Measurements from ENCODE around the gene RILPL1. TPM values are rescaled to one million over a fixed set of nuclear protein-coding genes. Genes with fewer than 3 reads are reported as not detected.
"Not testable (repeated sequence)": the region's sequence is repeated elsewhere in the genome, so short reads cannot be mapped to it uniquely, and the experiment has no call there.

The RILPL1 gene
- total RNA-seq, 8 experiments from 2014 or later: 7.4 to 23.2 (median 13.0) TPM

- in situ Hi-C loops (cut with MboI; ENCODE audit: low pct_unique_long_range_greater_than_20kb in 2 of 9, low sequenced_read_pairs in 9 of 9, unreplicated experiment in 9 of 9): no loop called here
- Histone ChIP-seq H3K4me1 (replicated peaks in 1 of 2) (no peaks in the 10 kb centered on the region), H3K4me3 (no peak overlapping the region), H3K27ac (no peak overlapping the region)
- no peak for ATAC-seq (replicated peaks in 6 of 8)
- WGBS, 10 experiments: 0 to 78% (median 56%) methylated on average over 1 to 3 of the region's 3 CpGs; no CpG with 5 or more reads in 3 of the 10 experiments
These were observed 14.6 kb upstream of the RILPL1 start for GRCh38 chr12:123548107-123548506.

- no peaks in the 10 kb centered on the region for H3K4me1 ChIP-seq (replicated peaks in 1 of 2)
These were observed 12.8 kb upstream of the RILPL1 start for GRCh38 chr12:123546281-123546680.

DNA sequence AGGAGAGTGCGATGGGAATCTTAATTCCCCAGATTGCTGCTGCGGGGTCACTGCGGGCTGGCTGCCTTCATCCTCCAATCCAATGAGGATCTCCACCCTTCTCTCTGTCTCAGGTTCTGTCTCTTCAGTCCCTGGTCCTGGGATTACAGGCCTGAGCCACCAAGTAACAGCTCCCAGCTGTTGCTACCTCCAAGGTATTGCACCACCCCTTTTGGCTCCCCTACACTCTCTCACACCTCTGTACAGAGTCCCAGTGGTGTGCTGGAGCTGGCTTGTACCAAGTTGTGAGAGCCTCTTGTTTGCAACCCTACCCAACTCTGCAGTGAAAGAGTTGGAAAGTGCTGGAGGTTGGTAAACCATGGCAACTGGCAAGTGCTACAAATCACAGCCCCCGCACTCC is 10.0 kb upstream of the RILPL1 start:
- in situ Hi-C loops (cut with MboI; ENCODE audit: low pct_unique_long_range_greater_than_20kb in 2 of 9, low sequenced_read_pairs in 9 of 9, unreplicated experiment in 9 of 9): no loop called here
- Histone ChIP-seq H3K4me3 (no peak overlapping the region), H3K27ac (no peak overlapping the region), H3K4me1 (replicated peaks in 1 of 2) (no peaks in the 10 kb centered on the region)
- 40 to 100% (median 92%) methylated on average over 1 to 2 of the region's 4 CpGs; no CpG with 5 or more reads in 4 of the 10 experiments for WGBS, 10 experiments
- ATAC-seq (replicated peaks in 6 of 8): no peak

More at GRCh38 chr12:123546281-123546680, 12.8 kb upstream of the RILPL1 start:
- in situ Hi-C loops (cut with MboI; ENCODE audit: low pct_unique_long_range_greater_than_20kb in 2 of 9, low sequenced_read_pairs in 9 of 9, unreplicated experiment in 9 of 9): no loop called here
- ATAC-seq (replicated peaks in 6 of 8): peak in 3 of 8 experiments; percentile 26 to 90 (median 66)
- H3K27ac ChIP-seq: no peak overlapping the region
- H3K4me3 ChIP-seq: no peak overlapping the region

GRCh38 chr12:123540899-123541662 is 7.6 kb upstream of the RILPL1 start:
- no peak overlapping the region for H3K4me3 ChIP-seq
- no peaks in the 10 kb centered on the region for H3K4me1 ChIP-seq (replicated peaks in 1 of 2)
- H3K27ac ChIP-seq: no peak overlapping the region
- in situ Hi-C loops (cut with MboI; ENCODE audit: low pct_unique_long_range_greater_than_20kb in 2 of 9, low sequenced_read_pairs in 9 of 9, unreplicated experiment in 9 of 9): no loop called here
- 60 to 93% (median 78%) methylated on average over 1 to 9 of the region's 15 CpGs for WGBS, 10 experiments
- ATAC-seq (replicated peaks in 6 of 8): no peak

GRCh38 chr12:123535952-123536351 is 2.4 kb upstream of the RILPL1 start:
- H3K27ac ChIP-seq; H3K4me3 ChIP-seq; ATAC-seq (replicated peaks in 6 of 8); in situ Hi-C loops (cut with MboI; ENCODE audit: low pct_unique_long_range_greater_than_20kb in 2 of 9, low sequenced_read_pairs in 9 of 9, unreplicated experiment in 9 of 9): not testable (repeated sequence)
- peaks cover 17 to 22% of the 10 kb centered on the region in 2 donors for H3K4me1 ChIP-seq (replicated peaks in 1 of 2)
- WGBS, 10 experiments: 65 to 96% (median 91%) methylated on average over 2 to 6 of the region's 11 CpGs; no CpG with 5 or more reads in 2 of the 10 experiments

- in situ Hi-C loops (cut with MboI; ENCODE audit: low pct_unique_long_range_greater_than_20kb in 2 of 9, low sequenced_read_pairs in 9 of 9, unreplicated experiment in 9 of 9): no loop called here
- ATAC-seq (replicated peaks in 6 of 8): peak; percentile 28 to 58 (median 38)
- Histone ChIP-seq H3K27ac (peak overlapping the region; percentile 84 to 86), H3K4me3 (peak overlapping the region; percentile 43 to 80 (median 68)), H3K4me1 (replicated peaks in 1 of 2) (peaks cover 17 to 22% of the 10 kb centered on the region in 2 donors)
- 0 to 80% (median 10%) methylated on average over 1 to 14 of the region's 79 CpGs; no CpG with 5 or more reads in 3 of the 10 experiments for WGBS, 10 experiments
These were observed 490 bp downstream of the RILPL1 start for GRCh38 chr12:123532808-123533649.

- H3K4me3 ChIP-seq: peak overlapping the region in 3 of 5 donors; percentile 43 to 69 (median 47)
- in situ Hi-C loops (cut with MboI; ENCODE audit: low pct_unique_long_range_greater_than_20kb in 2 of 9, low sequenced_read_pairs in 9 of 9, unreplicated experiment in 9 of 9): no loop called here
- WGBS, 10 experiments: 80% methylated on average over 1 of the region's 1 CpG; no CpG with 5 or more reads in 9 of the 10 experiments
- ATAC-seq (replicated peaks in 6 of 8): no peak
- peaks cover 17 to 22% of the 10 kb centered on the region in 2 donors for H3K4me1 ChIP-seq (replicated peaks in 1 of 2)
- H3K27ac ChIP-seq: no peak overlapping the region
These were observed 1.5 kb downstream of the RILPL1 start for GRCh38 chr12:123532019-123532418.

DNA sequence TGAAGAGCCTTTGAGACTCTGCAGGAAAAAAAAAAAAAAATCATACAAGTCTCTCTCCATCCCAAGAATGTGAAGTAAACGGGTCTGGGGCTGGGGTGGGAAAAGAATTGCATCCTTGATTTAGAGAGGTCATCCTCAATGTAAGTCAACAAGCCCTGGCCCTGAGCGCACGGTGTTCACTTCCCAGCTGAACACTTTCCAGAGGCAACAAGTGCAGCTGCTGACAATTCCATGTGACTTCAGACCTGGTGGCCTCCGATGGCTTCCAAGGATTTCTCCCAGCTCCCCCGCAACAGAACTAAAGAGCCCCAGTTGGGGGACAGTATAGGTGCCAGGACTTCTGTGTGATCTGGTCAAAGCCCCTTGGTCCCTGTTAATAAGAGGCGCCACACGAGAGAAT is 2.4 kb downstream of the RILPL1 start:
- no peak overlapping the region for H3K27ac ChIP-seq
- ATAC-seq (replicated peaks in 6 of 8): no peak
- 70 to 95% (median 80%) methylated on average over 1 to 5 of the region's 7 CpGs; no CpG with 5 or more reads in 5 of the 10 experiments for WGBS, 10 experiments
- peaks cover 17 to 22% of the 10 kb centered on the region in 2 donors for H3K4me1 ChIP-seq (replicated peaks in 1 of 2)
- no peak overlapping the region for H3K4me3 ChIP-seq
- in situ Hi-C loops (cut with MboI; ENCODE audit: low pct_unique_long_range_greater_than_20kb in 2 of 9, low sequenced_read_pairs in 9 of 9, unreplicated experiment in 9 of 9): no loop called here

DNA sequence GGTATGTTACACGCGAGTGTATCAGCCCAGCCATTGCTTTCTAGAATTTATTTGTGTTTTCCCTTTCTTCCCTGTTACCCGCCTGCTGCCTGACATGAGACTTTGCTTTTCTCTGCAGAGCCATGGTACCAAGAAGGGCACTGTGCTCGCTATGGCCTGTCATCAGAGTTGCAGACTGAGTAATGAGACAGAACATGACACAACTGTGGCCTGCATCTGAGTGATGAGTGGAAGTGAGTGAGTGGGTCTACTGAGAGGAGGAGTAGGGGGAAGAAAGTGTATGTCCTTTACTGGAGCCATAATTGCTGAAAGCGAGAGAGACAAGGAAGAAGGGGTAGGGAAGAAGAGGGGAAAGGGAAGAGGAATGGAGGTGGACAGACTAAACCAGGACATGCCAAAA is 2.9 kb downstream of the RILPL1 start:
- WGBS, 10 experiments: 71 to 100% (median 94%) methylated on average over 1 to 5 of the region's 5 CpGs; no CpG with 5 or more reads in 1 of the 10 experiments
- no peak overlapping the region for H3K27ac ChIP-seq
- in situ Hi-C loops (cut with MboI; ENCODE audit: low pct_unique_long_range_greater_than_20kb in 2 of 9, low sequenced_read_pairs in 9 of 9, unreplicated experiment in 9 of 9): no loop called here
- ATAC-seq (replicated peaks in 6 of 8): no peak
- H3K4me3 ChIP-seq: no peak overlapping the region
- peaks cover 17 to 22% of the 10 kb centered on the region in 2 donors for H3K4me1 ChIP-seq (replicated peaks in 1 of 2)

GRCh38 chr12:123529686-123530085 is 3.8 kb downstream of the RILPL1 start:
- H3K27ac ChIP-seq: no peak overlapping the region
- in situ Hi-C loops (cut with MboI; ENCODE audit: low pct_unique_long_range_greater_than_20kb in 2 of 9, low sequenced_read_pairs in 9 of 9, unreplicated experiment in 9 of 9): no loop called here
- no peak for ATAC-seq (replicated peaks in 6 of 8)
- no peak overlapping the region for H3K4me3 ChIP-seq
- H3K4me1 ChIP-seq (replicated peaks in 1 of 2): peaks cover 17 to 20% of the 10 kb centered on the region in 2 donors
- WGBS, 10 experiments: 33 to 100% (median 81%) methylated on average over 1 to 3 of the region's 3 CpGs; no CpG with 5 or more reads in 2 of the 10 experiments

DNA sequence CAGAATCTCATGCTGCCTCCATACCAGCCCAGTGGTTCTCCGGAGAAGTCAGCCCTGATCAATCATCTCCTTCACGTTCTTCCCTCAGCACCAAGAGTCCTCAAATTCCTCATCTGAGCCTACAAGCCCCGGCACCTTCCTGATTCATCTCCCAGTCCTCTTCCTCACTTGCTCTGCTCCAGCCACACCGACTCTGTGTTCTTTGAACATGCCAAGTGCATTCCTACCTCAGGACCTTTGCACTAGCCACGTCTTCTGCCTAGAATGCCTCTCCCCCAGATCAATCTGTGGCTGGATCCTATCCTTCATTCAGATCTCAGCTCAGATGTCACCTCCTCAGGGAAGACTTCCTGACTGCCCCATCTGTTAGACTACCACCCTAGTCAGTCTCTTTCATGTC is 4.7 kb downstream of the RILPL1 start:
- no peak for ATAC-seq (replicated peaks in 6 of 8)
- peaks cover 17 to 20% of the 10 kb centered on the region in 2 donors for H3K4me1 ChIP-seq (replicated peaks in 1 of 2)
- no peak overlapping the region for H3K4me3 ChIP-seq
- in situ Hi-C loops (cut with MboI; ENCODE audit: low pct_unique_long_range_greater_than_20kb in 2 of 9, low sequenced_read_pairs in 9 of 9, unreplicated experiment in 9 of 9): no loop called here
- WGBS, 10 experiments: 87 to 100% (median 100%) methylated on average over 1 to 3 of the region's 5 CpGs; no CpG with 5 or more reads in 4 of the 10 experiments
- no peak overlapping the region for H3K27ac ChIP-seq

- no peak overlapping the region for H3K4me3 ChIP-seq
- H3K4me1 ChIP-seq (replicated peaks in 1 of 2): peaks cover 6 to 7% of the 10 kb centered on the region in 2 donors
- ATAC-seq (replicated peaks in 6 of 8): no peak
- in situ Hi-C loops (cut with MboI; ENCODE audit: low pct_unique_long_range_greater_than_20kb in 2 of 9, low sequenced_read_pairs in 9 of 9, unreplicated experiment in 9 of 9): no loop called here
- H3K27ac ChIP-seq: no peak overlapping the region
- WGBS, 10 experiments: 57 to 100% (median 69%) methylated on average over 1 to 4 of the region's 7 CpGs; no CpG with 5 or more reads in 2 of the 10 experiments
These were observed 6.9 kb downstream of the RILPL1 start for GRCh38 chr12:123526542-123527080.

- no peak for ATAC-seq (replicated peaks in 6 of 8)
- Histone ChIP-seq H3K4me3 (no peak overlapping the region), H3K4me1 (replicated peaks in 1 of 2) (no peaks in the 10 kb centered on the region), H3K27ac (no peak overlapping the region)
- in situ Hi-C loops (cut with MboI; ENCODE audit: low pct_unique_long_range_greater_than_20kb in 2 of 9, low sequenced_read_pairs in 9 of 9, unreplicated experiment in 9 of 9): no loop called here
- 90 to 100% (median 95%) methylated on average over 2 to 7 of the region's 7 CpGs; no CpG with 5 or more reads in 3 of the 10 experiments for WGBS, 10 experiments
These were observed 9.1 kb downstream of the RILPL1 start for GRCh38 chr12:123524378-123524777.
